ENCODE data around the gene ACSL1. TPM values are rescaled to one million over a fixed set of nuclear protein-coding genes. Genes with fewer than 3 reads are reported as not detected.
A peak's percentile ranks its signal among the peaks of the same experiment; 100 is the strongest.

The ACSL1 gene
- total and polyA plus RNA-seq, 12 donors, result 127 to 526 (median 239) TPM

DNA sequence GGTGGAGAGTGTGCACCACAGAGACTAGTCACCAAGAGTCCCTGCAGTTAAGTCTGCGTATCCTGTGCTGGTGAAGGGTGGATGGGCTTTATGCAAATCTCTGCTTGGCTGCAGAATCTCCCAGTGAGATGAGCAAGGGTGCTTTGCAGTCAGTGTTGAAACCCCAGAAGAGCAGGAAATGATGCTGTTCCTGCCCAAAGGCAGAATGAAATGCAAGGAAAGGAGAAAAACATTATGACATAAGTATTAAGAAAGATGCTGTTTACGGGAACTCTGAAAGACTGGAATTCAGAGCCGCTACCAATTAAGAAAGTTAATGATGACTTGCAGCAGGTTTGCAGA, 25.4 kb upstream of the ACSL1 start:
- H3K36me3 ChIP-seq, result no peaks in the 10 kb centered on the region
- DNase-seq, result peak in 1 of 2 donors; percentile 9
- H3K27ac ChIP-seq, result peak overlapping the region in 2 of 10 donors; percentile 40 to 73
- TF ChIP-seq, protein P1, sequence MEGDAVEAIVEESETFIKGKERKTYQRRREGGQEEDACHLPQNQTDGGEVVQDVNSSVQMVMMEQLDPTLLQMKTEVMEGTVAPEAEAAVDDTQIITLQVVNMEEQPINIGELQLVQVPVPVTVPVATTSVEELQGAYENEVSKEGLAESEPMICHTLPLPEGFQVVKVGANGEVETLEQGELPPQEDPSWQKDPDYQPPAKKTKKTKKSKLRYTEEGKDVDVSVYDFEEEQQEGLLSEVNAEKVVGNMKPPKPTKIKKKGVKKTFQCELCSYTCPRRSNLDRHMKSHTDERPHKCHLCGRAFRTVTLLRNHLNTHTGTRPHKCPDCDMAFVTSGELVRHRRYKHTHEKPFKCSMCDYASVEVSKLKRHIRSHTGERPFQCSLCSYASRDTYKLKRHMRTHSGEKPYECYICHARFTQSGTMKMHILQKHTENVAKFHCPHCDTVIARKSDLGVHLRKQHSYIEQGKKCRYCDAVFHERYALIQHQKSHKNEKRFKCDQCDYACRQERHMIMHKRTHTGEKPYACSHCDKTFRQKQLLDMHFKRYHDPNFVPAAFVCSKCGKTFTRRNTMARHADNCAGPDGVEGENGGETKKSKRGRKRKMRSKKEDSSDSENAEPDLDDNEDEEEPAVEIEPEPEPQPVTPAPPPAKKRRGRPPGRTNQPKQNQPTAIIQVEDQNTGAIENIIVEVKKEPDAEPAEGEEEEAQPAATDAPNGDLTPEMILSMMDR (IDR thresholded peaks at IDR 0.05), result no peak
- H3K4me3 ChIP-seq, result no peak overlapping the region
- intact Hi-C loops (cut with DNase I), result no loop called here
- peaks cover 0 to 8% (median 0%) of the 10 kb centered on the region in 7 donors for H3K27me3 ChIP-seq
- ATAC-seq, result peak in 5 of 8 donors; percentile 43 to 73 (median 67)
- WGBS, 2 donors, result 56 to 63% methylated on average over 3 of the region's 3 CpGs
- no peaks in the 10 kb centered on the region for H3K9me3 ChIP-seq
- peaks cover 0 to 63% (median 0%) of the 10 kb centered on the region in 9 donors for H3K4me1 ChIP-seq

DNA sequence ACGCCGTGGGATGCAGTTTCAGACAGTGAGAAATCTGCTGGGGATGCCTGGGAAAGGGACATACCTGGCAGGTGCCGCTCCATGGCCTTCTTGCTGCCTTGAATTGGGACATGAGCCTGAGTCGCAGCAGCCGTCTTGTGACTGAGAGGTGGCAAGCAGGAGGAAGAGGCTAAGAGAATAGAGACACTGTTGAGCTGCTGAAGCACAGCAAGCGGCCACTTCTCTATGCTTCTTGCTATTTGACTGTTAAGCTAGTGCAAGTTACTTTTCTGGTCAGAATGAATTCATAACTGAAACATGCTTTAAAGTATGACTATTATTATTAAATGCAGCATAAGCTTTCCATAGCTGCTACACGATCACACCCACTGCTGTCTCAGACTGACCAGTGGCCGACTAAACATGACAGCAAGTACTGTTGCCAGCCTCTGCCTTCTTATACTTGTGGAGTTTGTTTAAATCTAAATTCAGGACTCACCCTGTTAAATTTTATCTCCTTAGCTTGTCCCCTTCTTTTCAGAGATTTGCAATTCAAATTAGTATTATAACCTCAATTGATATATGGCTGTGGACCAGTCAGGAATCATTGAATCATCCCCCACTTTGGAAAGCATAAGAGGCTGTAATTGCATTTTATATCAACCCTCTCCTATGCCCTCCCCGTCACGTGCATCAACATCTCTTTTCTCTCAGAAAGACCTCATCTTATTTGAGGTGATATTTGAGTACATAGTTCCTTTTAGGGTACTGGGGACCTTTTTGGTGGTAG, 24.8 kb upstream of the ACSL1 start:
- Histone ChIP-seq H3K4me1 (peaks cover 0 to 61% (median 0%) of the 10 kb centered on the region in 9 donors), H3K36me3 (no peaks in the 10 kb centered on the region), H3K27me3 (peaks cover 0 to 8% (median 0%) of the 10 kb centered on the region in 7 donors), H3K27ac (peak overlapping the region in 2 of 10 donors; percentile 40 to 73), H3K4me3 (no peak overlapping the region), H3K9me3 (no peaks in the 10 kb centered on the region)
- ATAC-seq (peak in 1 of 8 donors; percentile 8), DNase-seq (no peak)
- TF ChIP-seq, protein P1 (IDR thresholded peaks at IDR 0.05), result no peak
- intact Hi-C loops (cut with DNase I), result no loop called here
- 75 to 77% methylated on average over 10 of the region's 10 CpGs for WGBS, 2 donors

DNA sequence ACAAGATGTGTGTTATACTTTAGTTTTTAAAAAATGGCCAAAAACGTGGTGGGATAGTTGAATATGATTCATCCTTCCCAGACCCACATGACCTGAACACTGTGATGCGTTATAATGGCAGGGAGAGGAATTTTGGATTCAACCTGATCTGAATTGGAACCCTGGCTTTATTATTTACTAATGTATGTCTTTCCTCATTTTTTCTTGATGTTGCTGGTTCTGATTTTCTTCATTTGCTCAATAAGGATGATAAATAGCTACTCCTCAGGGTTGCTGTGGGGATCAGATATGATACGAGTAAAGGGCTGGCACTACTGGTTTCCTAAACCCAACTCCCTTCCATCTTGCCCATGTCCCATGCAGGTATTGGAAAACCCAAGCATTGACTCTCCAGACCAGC, 24.2 kb upstream of the ACSL1 start:
- no peak for DNase-seq
- no peaks in the 10 kb centered on the region for H3K9me3 ChIP-seq
- TF ChIP-seq, protein P1 (IDR thresholded peaks at IDR 0.05), result no peak
- H3K27ac ChIP-seq, result peak overlapping the region in 2 of 10 donors; percentile 40 to 73
- ATAC-seq, result no peak
- intact Hi-C loops (cut with DNase I), result no loop called here
- H3K27me3 ChIP-seq, result peaks cover 0 to 8% (median 0%) of the 10 kb centered on the region in 7 donors
- 73 to 74% methylated on average over 3 of the region's 3 CpGs for WGBS, 2 donors
- no peak overlapping the region for H3K4me3 ChIP-seq
- H3K4me1 ChIP-seq, result peaks cover 0 to 60% (median 0%) of the 10 kb centered on the region in 9 donors
- H3K36me3 ChIP-seq, result no peaks in the 10 kb centered on the region

DNA sequence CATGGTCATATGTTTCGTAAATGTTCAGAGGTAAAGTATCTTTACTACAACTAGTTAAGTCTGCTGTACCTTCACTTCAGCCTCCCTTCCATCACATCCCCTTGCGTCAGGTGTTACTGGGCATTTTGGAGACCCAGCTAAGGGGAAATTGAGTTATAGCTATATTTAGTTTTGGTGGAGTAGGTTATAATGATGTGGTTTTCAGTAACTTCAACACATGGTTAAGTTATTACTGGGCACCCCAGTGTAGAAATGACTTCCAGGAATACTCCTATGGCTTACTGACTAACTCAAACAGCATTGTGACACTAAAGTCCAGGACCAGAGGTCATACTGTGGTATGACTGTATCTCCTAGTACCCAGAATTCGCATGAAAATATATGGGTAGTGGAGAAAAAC, 23.4 kb upstream of the ACSL1 start:
- peaks cover 0 to 52% (median 0%) of the 10 kb centered on the region in 9 donors for H3K4me1 ChIP-seq
- H3K27ac ChIP-seq, result peak overlapping the region in 1 of 10 donors; percentile 73
- TF ChIP-seq, protein P1 (IDR thresholded peaks at IDR 0.05), result no peak
- 60 to 82% methylated on average over 3 of the region's 3 CpGs for WGBS, 2 donors
- H3K27me3 ChIP-seq, result peaks cover 0 to 10% (median 0%) of the 10 kb centered on the region in 7 donors
- no peak for DNase-seq
- H3K4me3 ChIP-seq, result no peak overlapping the region
- intact Hi-C loops (cut with DNase I), result loop anchor here in 1 of 10 donors (10.0 kb wide), 1 partner anchor 126 kb away; no protein-coding TSS in a partner anchor
- no peak for ATAC-seq
- no peaks in the 10 kb centered on the region for H3K9me3 ChIP-seq
- no peaks in the 10 kb centered on the region for H3K36me3 ChIP-seq

Measured in heart right ventricle (tissue), 16 donors.